ENCODE data around the gene TMEM161A. TPM values are rescaled to one million over a fixed set of nuclear protein-coding genes. Genes with fewer than 3 reads are reported as not detected.

TMEM161A gene
- total RNA-seq, 1 donor from 2014 or later = 13.3 TPM

DNA sequence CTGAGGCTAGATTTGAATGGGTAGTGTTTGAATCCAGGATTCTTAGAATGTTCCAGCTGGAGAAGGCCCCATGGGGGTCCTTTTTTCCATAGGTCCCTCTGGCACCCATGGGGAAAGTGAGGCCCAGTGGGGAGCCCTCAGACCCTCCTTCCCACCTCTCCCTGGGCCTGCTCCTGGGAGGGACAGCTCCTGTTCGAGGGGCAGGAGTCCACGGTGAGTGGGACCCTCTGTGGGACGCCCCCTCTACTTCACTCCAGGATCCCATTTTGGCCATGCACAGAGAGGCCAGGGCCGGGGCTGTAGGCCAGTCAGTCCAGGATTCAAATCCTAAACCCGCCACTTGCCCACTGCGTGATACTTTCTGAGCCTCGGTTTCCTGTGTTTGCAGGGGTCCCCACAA, 24.2 kb upstream of the TMEM161A start:
- Mint-ChIP-seq H3K36me3 (no peaks in the 10 kb centered on the region), H3K9me3 (no peaks in the 10 kb centered on the region), H3K27me3 (ENCODE audit: insufficient read depth, low read depth) (peaks cover 6% of the 10 kb centered on the region), H3K4me1 (no peaks in the 10 kb centered on the region), H3K27ac (no peak overlapping the region), H3K4me3 (no peak overlapping the region)
- H3K4me3 ChIP-seq = no peak overlapping the region
- TF ChIP-seq EZH2phosphoT487 (IDR thresholded peaks at IDR 0.05) = no peak
- TF ChIP-seq, protein P1, sequence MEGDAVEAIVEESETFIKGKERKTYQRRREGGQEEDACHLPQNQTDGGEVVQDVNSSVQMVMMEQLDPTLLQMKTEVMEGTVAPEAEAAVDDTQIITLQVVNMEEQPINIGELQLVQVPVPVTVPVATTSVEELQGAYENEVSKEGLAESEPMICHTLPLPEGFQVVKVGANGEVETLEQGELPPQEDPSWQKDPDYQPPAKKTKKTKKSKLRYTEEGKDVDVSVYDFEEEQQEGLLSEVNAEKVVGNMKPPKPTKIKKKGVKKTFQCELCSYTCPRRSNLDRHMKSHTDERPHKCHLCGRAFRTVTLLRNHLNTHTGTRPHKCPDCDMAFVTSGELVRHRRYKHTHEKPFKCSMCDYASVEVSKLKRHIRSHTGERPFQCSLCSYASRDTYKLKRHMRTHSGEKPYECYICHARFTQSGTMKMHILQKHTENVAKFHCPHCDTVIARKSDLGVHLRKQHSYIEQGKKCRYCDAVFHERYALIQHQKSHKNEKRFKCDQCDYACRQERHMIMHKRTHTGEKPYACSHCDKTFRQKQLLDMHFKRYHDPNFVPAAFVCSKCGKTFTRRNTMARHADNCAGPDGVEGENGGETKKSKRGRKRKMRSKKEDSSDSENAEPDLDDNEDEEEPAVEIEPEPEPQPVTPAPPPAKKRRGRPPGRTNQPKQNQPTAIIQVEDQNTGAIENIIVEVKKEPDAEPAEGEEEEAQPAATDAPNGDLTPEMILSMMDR (IDR thresholded peaks at IDR 0.05) = no peak
- TF ChIP-seq EZH2 (IDR thresholded peaks at IDR 0.05) = no peak
- no peak overlapping the region for H3K27ac ChIP-seq
- H3K4me1 ChIP-seq = no peaks in the 10 kb centered on the region
- H3F3A ChIP-seq (ENCODE audit: low read depth) = no peaks in the 10 kb centered on the region
- no peaks in the 10 kb centered on the region for H3K9me3 ChIP-seq (ENCODE audit: low read depth)
- H3K9ac ChIP-seq = no peak overlapping the region
- H3K27me3 ChIP-seq = no peaks in the 10 kb centered on the region
- no peak for DNase-seq (ENCODE audit: low spot score)
- no peaks in the 10 kb centered on the region for H3K79me2 ChIP-seq (ENCODE audit: low read depth)
- H4K20me1 ChIP-seq (ENCODE audit: low read depth) = no peaks in the 10 kb centered on the region
- no peaks in the 10 kb centered on the region for H3K36me3 ChIP-seq
- no peak overlapping the region for H3K4me2 ChIP-seq
- no peak overlapping the region for H2AFZ ChIP-seq (replicated peaks)

DNA sequence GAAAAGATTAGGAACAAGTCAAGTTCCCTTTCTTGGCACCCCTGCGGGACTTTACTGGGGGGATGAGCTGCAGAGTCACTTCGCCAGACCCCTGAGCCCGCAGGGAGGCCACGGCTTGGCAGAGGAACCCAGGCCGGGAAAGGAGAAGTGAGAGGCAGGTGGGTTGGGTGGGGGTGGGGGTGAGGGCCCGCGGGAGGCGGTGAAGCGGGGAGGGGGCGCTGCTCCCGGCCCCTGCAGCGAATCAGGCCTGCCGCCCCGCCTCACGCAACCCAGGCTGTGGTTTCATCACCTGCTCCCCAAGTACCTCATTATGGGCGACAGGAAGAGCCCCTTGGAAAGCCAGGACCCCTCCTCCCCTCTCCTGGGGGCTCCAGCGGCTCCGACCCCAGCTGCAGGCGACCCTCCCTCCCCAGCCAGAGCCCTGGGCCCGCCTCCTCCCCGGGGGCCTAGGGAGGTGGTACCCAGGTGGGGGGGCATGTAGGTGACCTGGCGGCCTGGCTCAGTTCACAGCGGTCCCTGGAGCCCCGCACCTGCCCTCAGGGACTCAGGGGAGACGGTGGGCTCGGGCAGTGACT, 22.3 kb upstream of the TMEM161A start:
- Histone ChIP-seq H3K4me3 (no peak overlapping the region), H3K36me3 (no peaks in the 10 kb centered on the region), H2AFZ (replicated peaks) (no peak overlapping the region), H3K4me2 (no peak overlapping the region), H3K27ac (no peak overlapping the region), H3K79me2 (ENCODE audit: low read depth) (no peaks in the 10 kb centered on the region), H3K9ac (no peak overlapping the region), H3K9me3 (ENCODE audit: low read depth) (no peaks in the 10 kb centered on the region), H3F3A (ENCODE audit: low read depth) (no peaks in the 10 kb centered on the region), H4K20me1 (ENCODE audit: low read depth) (no peaks in the 10 kb centered on the region), H3K27me3 (no peaks in the 10 kb centered on the region), H3K4me1 (no peaks in the 10 kb centered on the region)
- no peak for TF ChIP-seq EZH2 (IDR thresholded peaks at IDR 0.05)
- no peak for TF ChIP-seq EZH2phosphoT487 (IDR thresholded peaks at IDR 0.05)
- TF ChIP-seq, protein P1 (IDR thresholded peaks at IDR 0.05) = no peak
- H3K36me3 Mint-ChIP-seq = no peaks in the 10 kb centered on the region
- no peaks in the 10 kb centered on the region for H3K4me1 Mint-ChIP-seq
- peaks cover 5% of the 10 kb centered on the region for H3K27me3 Mint-ChIP-seq (ENCODE audit: insufficient read depth, low read depth)
- H3K4me3 Mint-ChIP-seq = no peak overlapping the region
- H3K9me3 Mint-ChIP-seq = no peaks in the 10 kb centered on the region
- DNase-seq (ENCODE audit: low spot score) = no peak
- H3K27ac Mint-ChIP-seq = no peak overlapping the region

DNA sequence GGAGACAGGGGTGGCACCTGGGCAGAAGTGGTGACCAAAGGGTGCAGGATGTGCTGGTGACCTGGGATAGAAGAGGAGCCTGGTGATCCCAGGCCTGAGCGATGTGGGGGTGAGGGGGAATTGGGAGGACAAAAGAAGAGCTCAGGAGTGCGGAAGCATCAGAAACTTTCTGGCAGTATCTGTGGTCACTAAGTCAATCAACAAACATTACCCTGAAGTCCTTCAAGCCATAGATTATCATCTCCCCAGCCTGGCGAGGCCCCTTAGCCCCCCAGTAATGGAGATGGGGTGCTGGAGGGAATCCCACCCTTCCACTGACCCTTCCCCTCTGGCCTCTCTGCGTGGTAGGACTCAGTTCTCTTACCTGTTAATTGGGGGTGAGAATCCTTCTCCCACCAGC, 21.3 kb upstream of the TMEM161A start:
- Histone ChIP-seq H3K36me3 (no peaks in the 10 kb centered on the region), H3K9ac (no peak overlapping the region), H2AFZ (replicated peaks) (no peak overlapping the region), H3K4me2 (no peak overlapping the region), H3K4me1 (no peaks in the 10 kb centered on the region), H3K4me3 (no peak overlapping the region), H3F3A (ENCODE audit: low read depth) (no peaks in the 10 kb centered on the region), H3K79me2 (ENCODE audit: low read depth) (no peaks in the 10 kb centered on the region), H4K20me1 (ENCODE audit: low read depth) (no peaks in the 10 kb centered on the region), H3K9me3 (ENCODE audit: low read depth) (no peaks in the 10 kb centered on the region), H3K27me3 (no peaks in the 10 kb centered on the region), H3K27ac (no peak overlapping the region)
- TF ChIP-seq EZH2 (IDR thresholded peaks at IDR 0.05) = no peak
- no peak for TF ChIP-seq EZH2phosphoT487 (IDR thresholded peaks at IDR 0.05)
- TF ChIP-seq, protein P1 (IDR thresholded peaks at IDR 0.05) = no peak
- Mint-ChIP-seq H3K36me3 (no peaks in the 10 kb centered on the region), H3K27me3 (ENCODE audit: insufficient read depth, low read depth) (peaks cover 5% of the 10 kb centered on the region), H3K4me3 (peak overlapping the region; percentile 30), H3K4me1 (no peaks in the 10 kb centered on the region), H3K9me3 (no peaks in the 10 kb centered on the region), H3K27ac (no peak overlapping the region)
- no peak for DNase-seq (ENCODE audit: low spot score)

All from neural progenitor cell (in vitro differentiated cells).